HepG2 (cell line): ENCODE data around the gene SH3YL1. TPM values are rescaled to one million over a fixed set of nuclear protein-coding genes. Genes with fewer than 3 reads are reported as not detected.

Experiments used
- KMT2B ChIP-seq: IDR thresholded peaks from 2 replicates; pipeline ENCODE4 v1.6.1; 2016; ENCODE audit warnings: missing genetic modification reagents, missing compliant biosample characterization
- NFKB2 ChIP-seq: sonication (generic); formaldehyde crosslinking; IDR thresholded peaks from 2 replicates; pipeline ENCODE4 v1.4.0; 2020; ENCODE audit warnings: missing genetic modification reagents, borderline replicate concordance
- NR2F2 ChIP-seq: IDR thresholded peaks from 2 replicates; pipeline ENCODE4 v1.6.1; 2012; ENCODE audit warnings: low read depth, inconsistent platforms, borderline replicate concordance
- POLR2G ChIP-seq: fragments of 200-400 bp; formaldehyde crosslinking; IDR thresholded peaks from 2 replicates; pipeline ENCODE4 v1.6.1; 2018; ENCODE audit warnings: mild to moderate bottlenecking, low read depth, low read length, moderate library complexity
- RFX3 ChIP-seq: IDR thresholded peaks from 2 replicates; pipeline ENCODE4 v1.6.1; 2016; ENCODE audit warnings: missing biosample characterization, missing genetic modification reagents
- RXRB ChIP-seq: IDR thresholded peaks from 2 replicates; pipeline ENCODE4 v1.6.1; 2016; ENCODE audit warnings: borderline replicate concordance, missing genetic modification reagents, missing compliant biosample characterization
- SNAPC2 ChIP-seq: sonication (generic); formaldehyde crosslinking; IDR thresholded peaks from 2 replicates; pipeline ENCODE4 v1.8.1; 2022; ENCODE audit warnings: mild to moderate bottlenecking, missing genetic modification reagents
- STAG1 ChIP-seq: sonication (generic); formaldehyde crosslinking; IDR thresholded peaks from 2 replicates; pipeline ENCODE4 v1.4.0; 2020; ENCODE audit warnings: missing genetic modification reagents
- ZBTB43 ChIP-seq: sonication (generic); formaldehyde crosslinking; conservative IDR thresholded peaks from 2 replicates; pipeline ENCODE4 v1.4.0; 2020; ENCODE audit warnings: missing genetic modification reagents
- ZC3H13 ChIP-seq: sonication (generic); formaldehyde crosslinking; IDR thresholded peaks from 2 replicates; pipeline ENCODE4 v1.8.1; 2023; ENCODE audit warnings: mild to moderate bottlenecking, missing genetic modification reagents, moderate library complexity
- ZNF30 ChIP-seq: sonication (generic); formaldehyde crosslinking; IDR thresholded peaks from 2 replicates; pipeline ENCODE4 v1.5.0; 2020; ENCODE audit warnings: mild to moderate bottlenecking, missing genetic modification reagents
- ZNF337 ChIP-seq: sonication (generic); formaldehyde crosslinking; IDR thresholded peaks from 2 replicates; pipeline ENCODE4 v1.5.1; 2020; ENCODE audit warnings: missing genetic modification reagents, low read depth, mild to moderate bottlenecking, borderline replicate concordance
- ZNF484 ChIP-seq: sonication (generic); formaldehyde crosslinking; IDR thresholded peaks from 2 replicates; pipeline ENCODE4 v1.5.1; 2020; ENCODE audit warnings: mild to moderate bottlenecking, low read depth, missing genetic modification reagents, borderline replicate concordance
- ZNF510 ChIP-seq: sonication (generic); formaldehyde crosslinking; IDR thresholded peaks from 2 replicates; pipeline ENCODE4 v1.4.0; 2020; ENCODE audit warnings: low read depth, mild to moderate bottlenecking, missing genetic modification reagents
- ZNF614 ChIP-seq: IDR thresholded peaks from 2 replicates; pipeline ENCODE4 v1.6.1; 2018; ENCODE audit warnings: missing biosample characterization, missing genetic modification reagents, inconsistent platforms, borderline replicate concordance
- ZNF615 ChIP-seq: sonication (generic); formaldehyde crosslinking; IDR thresholded peaks from 2 replicates; pipeline ENCODE4 v1.5.0; 2020; ENCODE audit warnings: mild to moderate bottlenecking, missing genetic modification reagents, borderline replicate concordance
- ZNF644 ChIP-seq: IDR thresholded peaks from 2 replicates; pipeline ENCODE4 v1.6.1; 2016; ENCODE audit warnings: low read depth
- polyA plus RNA-seq, 8 experiments: library from polyadenylated mRNA; depleted of rRNA in 3 of 8; stranded (reverse) in 7 of 8; unstranded in 1 of 8; fragments of >200 nt; fragmentation: Illumina TruSeq in 4 of 8; extraction: Trizol in 4 of 8; gene quantifications; 2 replicates each; pipeline versions ENCODE4 v1.2.1 to v1.2.3, GENCODE V29; 2011 to 2016; ENCODE audit warnings: low read depth in 4 of 8, missing spikeins in 1 of 8, mixed read lengths in 1 of 8; ENCODE audit not compliant: insufficient read depth in 1 of 8
- total RNA-seq, 5 experiments: library from RNA; depleted of rRNA; stranded (reverse); fragments of >200 nt; fragmentation: Illumina TruSeq; extraction: Trizol; gene quantifications; 2 replicates each; pipeline ENCODE4 v1.2.3, GENCODE V29; 2016; ENCODE audit warnings: low read depth in 1 of 5
- TF ChIP-seq, protein P1 (sequence below): sonication (generic); formaldehyde crosslinking; IDR thresholded peaks from 2 replicates; pipeline ENCODE4 v1.9.0; 2021; ENCODE audit warnings: missing genetic modification reagents, borderline replicate concordance
- TF ChIP-seq, protein P2 (sequence below): IDR thresholded peaks from 2 replicates; pipeline ENCODE4 v1.6.1; 2016
- TF ChIP-seq, protein P3 (sequence below): sonication (generic); formaldehyde crosslinking; IDR thresholded peaks from 2 replicates; pipeline ENCODE4 v1.4.0; 2020; ENCODE audit warnings: missing genetic modification reagents, borderline replicate concordance
- TF ChIP-seq, protein P4 (sequence below): sonication (generic); formaldehyde crosslinking; IDR thresholded peaks from 2 replicates; pipeline ENCODE4 v1.8.1; 2022; ENCODE audit warnings: low read depth, mild to moderate bottlenecking, missing genetic modification reagents

The SH3YL1 gene
- total and polyA plus RNA-seq, 2 of the 13 experiments (the other 11 are each of a cell fraction or from before 2014, with no cell fraction given) = 13.0 to 48.2 TPM

DNA sequence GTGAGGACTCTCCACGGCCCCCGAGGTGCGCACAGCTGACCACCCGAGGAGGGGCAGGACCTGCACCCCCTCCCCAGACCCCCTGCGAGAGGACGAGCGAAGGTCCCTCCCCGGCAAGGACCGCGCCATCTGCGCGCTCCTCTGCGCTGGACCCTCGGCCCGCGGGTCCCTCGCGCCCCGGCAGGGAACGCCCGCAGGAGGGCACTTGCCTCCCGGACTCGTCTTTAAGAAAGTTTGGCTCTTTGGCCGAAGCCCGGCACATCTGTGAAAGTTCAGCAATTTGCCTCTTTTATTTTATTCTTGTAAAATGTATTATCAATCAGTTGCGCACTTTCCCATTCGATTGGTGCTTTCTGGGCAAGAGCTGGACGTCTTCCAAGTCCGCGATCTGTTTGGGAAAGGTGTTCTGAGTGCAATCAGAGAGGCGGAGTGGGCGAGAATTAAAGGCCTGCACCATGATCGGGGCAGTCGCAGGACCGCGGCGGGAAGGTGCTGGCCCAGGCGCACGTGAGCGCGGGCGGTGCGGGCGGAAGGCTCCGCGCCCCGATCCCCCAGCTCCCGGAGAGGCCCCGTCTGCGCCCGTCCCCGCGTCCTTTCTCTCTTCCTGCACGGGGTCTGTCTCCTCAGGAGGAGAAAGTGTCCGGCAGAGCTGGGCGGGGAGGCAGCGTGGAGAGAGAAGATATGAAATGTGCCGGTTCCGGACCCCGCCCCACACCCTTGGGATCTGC is 25.7 kb upstream of the SH3YL1 start (continued):
- TF ChIP-seq, protein P1, sequence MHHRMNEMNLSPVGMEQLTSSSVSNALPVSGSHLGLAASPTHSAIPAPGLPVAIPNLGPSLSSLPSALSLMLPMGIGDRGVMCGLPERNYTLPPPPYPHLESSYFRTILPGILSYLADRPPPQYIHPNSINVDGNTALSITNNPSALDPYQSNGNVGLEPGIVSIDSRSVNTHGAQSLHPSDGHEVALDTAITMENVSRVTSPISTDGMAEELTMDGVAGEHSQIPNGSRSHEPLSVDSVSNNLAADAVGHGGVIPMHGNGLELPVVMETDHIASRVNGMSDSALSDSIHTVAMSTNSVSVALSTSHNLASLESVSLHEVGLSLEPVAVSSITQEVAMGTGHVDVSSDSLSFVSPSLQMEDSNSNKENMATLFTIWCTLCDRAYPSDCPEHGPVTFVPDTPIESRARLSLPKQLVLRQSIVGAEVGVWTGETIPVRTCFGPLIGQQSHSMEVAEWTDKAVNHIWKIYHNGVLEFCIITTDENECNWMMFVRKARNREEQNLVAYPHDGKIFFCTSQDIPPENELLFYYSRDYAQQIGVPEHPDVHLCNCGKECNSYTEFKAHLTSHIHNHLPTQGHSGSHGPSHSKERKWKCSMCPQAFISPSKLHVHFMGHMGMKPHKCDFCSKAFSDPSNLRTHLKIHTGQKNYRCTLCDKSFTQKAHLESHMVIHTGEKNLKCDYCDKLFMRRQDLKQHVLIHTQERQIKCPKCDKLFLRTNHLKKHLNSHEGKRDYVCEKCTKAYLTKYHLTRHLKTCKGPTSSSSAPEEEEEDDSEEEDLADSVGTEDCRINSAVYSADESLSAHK (CRISPR knock-in tag) = no peak
- TF ChIP-seq, protein P2, sequence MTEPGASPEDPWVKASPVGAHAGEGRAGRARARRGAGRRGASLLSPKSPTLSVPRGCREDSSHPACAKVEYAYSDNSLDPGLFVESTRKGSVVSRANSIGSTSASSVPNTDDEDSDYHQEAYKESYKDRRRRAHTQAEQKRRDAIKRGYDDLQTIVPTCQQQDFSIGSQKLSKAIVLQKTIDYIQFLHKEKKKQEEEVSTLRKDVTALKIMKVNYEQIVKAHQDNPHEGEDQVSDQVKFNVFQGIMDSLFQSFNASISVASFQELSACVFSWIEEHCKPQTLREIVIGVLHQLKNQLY (CRISPR knock-in tag) = no peak
- TF ChIP-seq ZNF615 = no peak
- TF ChIP-seq, protein P3, sequence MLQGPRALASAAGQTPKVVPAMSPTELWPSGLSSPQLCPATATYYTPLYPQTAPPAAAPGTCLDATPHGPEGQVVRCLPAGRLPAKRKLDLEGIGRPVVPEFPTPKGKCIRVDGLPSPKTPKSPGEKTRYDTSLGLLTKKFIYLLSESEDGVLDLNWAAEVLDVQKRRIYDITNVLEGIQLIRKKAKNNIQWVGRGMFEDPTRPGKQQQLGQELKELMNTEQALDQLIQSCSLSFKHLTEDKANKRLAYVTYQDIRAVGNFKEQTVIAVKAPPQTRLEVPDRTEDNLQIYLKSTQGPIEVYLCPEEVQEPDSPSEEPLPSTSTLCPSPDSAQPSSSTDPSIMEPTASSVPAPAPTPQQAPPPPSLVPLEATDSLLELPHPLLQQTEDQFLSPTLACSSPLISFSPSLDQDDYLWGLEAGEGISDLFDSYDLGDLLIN (CRISPR knock-in tag) = no peak
- TF ChIP-seq ZNF510 (CRISPR knock-in tag) = peak; percentile 38; the same call in 1 of the 2 replicates
- TF ChIP-seq ZNF484 (CRISPR knock-in tag) = no peak
- no peak for TF ChIP-seq NFKB2 (CRISPR knock-in tag)
- no peak for TF ChIP-seq RFX3 (CRISPR knock-in tag)
- no peak for TF ChIP-seq ZNF337 (CRISPR knock-in tag)
- TF ChIP-seq POLR2G = no peak
- no peak for TF ChIP-seq KMT2B (CRISPR knock-in tag)
- TF ChIP-seq, protein P4, sequence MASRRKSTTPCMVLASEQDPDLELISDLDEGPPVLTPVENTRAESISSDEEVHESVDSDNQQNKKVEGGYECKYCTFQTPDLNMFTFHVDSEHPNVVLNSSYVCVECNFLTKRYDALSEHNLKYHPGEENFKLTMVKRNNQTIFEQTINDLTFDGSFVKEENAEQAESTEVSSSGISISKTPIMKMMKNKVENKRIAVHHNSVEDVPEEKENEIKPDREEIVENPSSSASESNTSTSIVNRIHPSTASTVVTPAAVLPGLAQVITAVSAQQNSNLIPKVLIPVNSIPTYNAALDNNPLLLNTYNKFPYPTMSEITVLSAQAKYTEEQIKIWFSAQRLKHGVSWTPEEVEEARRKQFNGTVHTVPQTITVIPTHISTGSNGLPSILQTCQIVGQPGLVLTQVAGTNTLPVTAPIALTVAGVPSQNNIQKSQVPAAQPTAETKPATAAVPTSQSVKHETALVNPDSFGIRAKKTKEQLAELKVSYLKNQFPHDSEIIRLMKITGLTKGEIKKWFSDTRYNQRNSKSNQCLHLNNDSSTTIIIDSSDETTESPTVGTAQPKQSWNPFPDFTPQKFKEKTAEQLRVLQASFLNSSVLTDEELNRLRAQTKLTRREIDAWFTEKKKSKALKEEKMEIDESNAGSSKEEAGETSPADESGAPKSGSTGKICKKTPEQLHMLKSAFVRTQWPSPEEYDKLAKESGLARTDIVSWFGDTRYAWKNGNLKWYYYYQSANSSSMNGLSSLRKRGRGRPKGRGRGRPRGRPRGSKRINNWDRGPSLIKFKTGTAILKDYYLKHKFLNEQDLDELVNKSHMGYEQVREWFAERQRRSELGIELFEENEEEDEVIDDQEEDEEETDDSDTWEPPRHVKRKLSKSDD = no peak
- no peak for TF ChIP-seq ZNF30 (CRISPR knock-in tag)
- TF ChIP-seq STAG1 (CRISPR knock-in tag) = no peak
- 0 out of 2 replicates have a peak, but pooled peaks have one; percentile 34 for TF ChIP-seq SNAPC2 (CRISPR knock-in tag)
- no peak for TF ChIP-seq ZNF644
- no peak for TF ChIP-seq RXRB
- no peak for TF ChIP-seq ZNF614 (CRISPR knock-in tag)
- no peak for TF ChIP-seq NR2F2
- TF ChIP-seq ZBTB43 (CRISPR knock-in tag) = no peak
- TF ChIP-seq ZC3H13 (CRISPR knock-in tag) = no peak
